H9 (cell line): Measurements from ENCODE around the gene LLCFC1. TPM values are rescaled to one million over a fixed set of nuclear protein-coding genes. Genes with fewer than 3 reads are reported as not detected.

Source experiments
- DNase-seq: peaks from one replicate; pipeline ENCODE4 v3.0.0-alpha.2; 2017
- H2AFZ ChIP-seq: one replicate; pipeline ENCODE4 v1.6.1; 2013; ENCODE audit warnings: mild to moderate bottlenecking, low read length, control low read depth, moderate library complexity
- H2AK5ac ChIP-seq: 2 replicates; pipeline ENCODE4 v1.6.1; 2013; ENCODE audit warnings: low read length, control low read depth, mixed read lengths; ENCODE audit not compliant: insufficient read length
- H2BK120ac ChIP-seq: one replicate; pipeline ENCODE4 v1.6.1; 2013; ENCODE audit warnings: low read depth, mild to moderate bottlenecking, low read length, control low read depth, inconsistent platforms; ENCODE audit not compliant: poor library complexity, severe bottlenecking
- H2BK12ac ChIP-seq: 2 replicates; pipeline ENCODE4 v1.6.1; 2013; ENCODE audit warnings: low read length, control low read depth, mixed read lengths, low read depth; ENCODE audit not compliant: insufficient read length
- H2BK15ac ChIP-seq: 2 replicates; pipeline ENCODE4 v1.6.1; 2013; ENCODE audit warnings: low read depth, low read length, control low read depth
- H2BK20ac ChIP-seq: one replicate; pipeline ENCODE4 v1.6.1; 2013; ENCODE audit warnings: low read depth, mild to moderate bottlenecking, low read length, control low read depth, inconsistent platforms; ENCODE audit not compliant: poor library complexity, severe bottlenecking
- H2BK5ac ChIP-seq: 2 replicates; pipeline ENCODE4 v1.6.1; 2013; ENCODE audit warnings: low read length, control low read depth, mixed read lengths; ENCODE audit not compliant: insufficient read length
- H3K14ac ChIP-seq: 2 replicates; pipeline ENCODE4 v1.6.1; 2013; ENCODE audit warnings: low read length, control low read depth; ENCODE audit not compliant: insufficient read depth
- H3K18ac ChIP-seq: 2 replicates; pipeline ENCODE4 v1.6.1; 2013; ENCODE audit warnings: low read depth, mild to moderate bottlenecking, mixed read lengths, low read length, control low read depth; ENCODE audit not compliant: insufficient read length
- H3K23ac ChIP-seq: 2 replicates; pipeline ENCODE4 v1.6.1; 2013; ENCODE audit warnings: low read length, control low read depth, mixed read lengths, low read depth; ENCODE audit not compliant: insufficient read length
- H3K23me2 ChIP-seq: 2 replicates; pipeline ENCODE4 v1.6.1; 2013; ENCODE audit warnings: low read depth, mild to moderate bottlenecking, mixed read lengths, low read length, control low read depth; ENCODE audit not compliant: insufficient read length, poor library complexity, severe bottlenecking
- H3K27ac ChIP-seq: 2 replicates; pipeline ENCODE4 v1.5.1; 2013; ENCODE audit warnings: low read length, control low read depth, mixed read lengths, low read depth; ENCODE audit not compliant: insufficient read length
- H3K27me3 ChIP-seq: 2 replicates; pipeline ENCODE4 v1.6.1; 2013; ENCODE audit warnings: low read length, control low read depth, inconsistent platforms; ENCODE audit not compliant: insufficient read depth
- H3K4ac ChIP-seq: 2 replicates; pipeline ENCODE4 v1.6.1; 2013; ENCODE audit warnings: low read depth, mild to moderate bottlenecking, control low read depth, inconsistent platforms, low read length, moderate library complexity
- H3K4me1 ChIP-seq: 2 replicates; pipeline ENCODE4 v1.6.1; 2013; ENCODE audit warnings: low read length, control low read depth, inconsistent platforms; ENCODE audit not compliant: insufficient read depth
- H3K4me2 ChIP-seq: 2 replicates; pipeline ENCODE4 v1.6.1; 2013; ENCODE audit warnings: low read length, control low read depth, mixed read lengths; ENCODE audit not compliant: insufficient read length, insufficient read depth
- H3K56ac ChIP-seq: 2 replicates; pipeline ENCODE4 v1.6.1; 2013; ENCODE audit warnings: low read depth, mild to moderate bottlenecking, mixed read lengths, low read length, control low read depth; ENCODE audit not compliant: insufficient read length
- H3K79me1 ChIP-seq: 2 replicates; pipeline ENCODE4 v1.6.1; 2013; ENCODE audit warnings: low read depth, mild to moderate bottlenecking, moderate library complexity, low read length, control low read depth, inconsistent platforms; ENCODE audit not compliant: insufficient read depth, poor library complexity, severe bottlenecking
- H3K79me2 ChIP-seq: 2 replicates; pipeline ENCODE4 v1.6.1; 2013; ENCODE audit warnings: low read length, control low read depth, inconsistent platforms; ENCODE audit not compliant: insufficient read depth
- H3K9ac ChIP-seq: 2 replicates; pipeline ENCODE4 v1.6.1; 2013; ENCODE audit warnings: low read length, control low read depth, mixed read lengths; ENCODE audit not compliant: insufficient read length; ENCODE audit errors: extremely low read depth
- H3K9me3 ChIP-seq: one replicate; pipeline ENCODE4 v1.6.1; 2013; ENCODE audit warnings: low read depth, low read length, inconsistent platforms; ENCODE audit not compliant: control insufficient read depth
- H3T11ph ChIP-seq: one replicate; pipeline ENCODE4 v1.6.1; 2013; ENCODE audit warnings: mild to moderate bottlenecking, low read length, control low read depth, inconsistent platforms
- H4K20me1 ChIP-seq: one replicate; pipeline ENCODE4 v1.6.1; 2013; ENCODE audit not compliant: control insufficient read depth, insufficient read length, insufficient read depth
- H4K5ac ChIP-seq: 2 replicates; pipeline ENCODE4 v1.6.1; 2013; ENCODE audit warnings: low read depth, mild to moderate bottlenecking, mixed read lengths, low read length, control low read depth; ENCODE audit not compliant: insufficient read length
- H4K8ac ChIP-seq: replicated peaks from 2 replicates; pipeline ENCODE4 v1.6.1; 2013; ENCODE audit warnings: low read length, control low read depth, mixed read lengths, low read depth; ENCODE audit not compliant: insufficient read length
- H4K91ac ChIP-seq: 2 replicates; pipeline ENCODE4 v1.6.1; 2013; ENCODE audit warnings: low read depth, mild to moderate bottlenecking, moderate library complexity, mixed read lengths, low read length, control low read depth; ENCODE audit not compliant: insufficient read length
- H3K27ac Mint-ChIP-seq, 3 experiments: 2 replicates in 2 of 3; 3 replicates in 1 of 3; pipeline ENCODE4 v1.8.0; 2020 to 2021; ENCODE audit warnings: mixed read lengths in 3 of 3, mild to moderate bottlenecking in 1 of 3, moderate library complexity in 1 of 3
- H3K27me3 Mint-ChIP-seq: 2 replicates; pipeline ENCODE4 v1.8.0; 2021; ENCODE audit warnings: low read depth, mild to moderate bottlenecking, moderate library complexity, mixed read lengths
- H3K36me3 Mint-ChIP-seq, 3 experiments: 2 replicates in 2 of 3; 3 replicates in 1 of 3; pipeline ENCODE4 v1.8.0; 2020 to 2021; ENCODE audit warnings: low read depth in 3 of 3, mixed read lengths in 3 of 3; ENCODE audit not compliant: insufficient read depth in 1 of 3
- H3K4me1 Mint-ChIP-seq, 2 experiments: 2 replicates each; pipeline ENCODE4 v1.8.0; 2020; ENCODE audit warnings: mixed read lengths in 2 of 2
- H3K4me3 Mint-ChIP-seq, 2 experiments: 2 replicates in 1 of 2; 3 replicates in 1 of 2; pipeline ENCODE4 v1.8.0; 2020 to 2021; ENCODE audit warnings: mild to moderate bottlenecking in 2 of 2, mixed read lengths in 2 of 2, moderate library complexity in 1 of 2
- H3K9me3 Mint-ChIP-seq, 2 experiments: 2 replicates in 1 of 2; 3 replicates in 1 of 2; pipeline ENCODE4 v1.8.0; 2020; ENCODE audit warnings: mild to moderate bottlenecking in 2 of 2, mixed read lengths in 2 of 2, moderate library complexity in 1 of 2
- CTCF ChIP-seq: fragments of 200-600 bp; sonication (generic); conservative IDR thresholded peaks from 3 replicates; pipeline ENCODE4 v1.8.0; 2021; ENCODE audit warnings: antibody characterized with exemption, mild to moderate bottlenecking
- WGBS: extraction: QIAGEN DNeasy Blood & Tissue Kit; methylation state at CpG from one replicate; pipeline ENCODE4 v1.1.7; 2013; ENCODE audit warnings: missing lambda C conversion rate, low lambda C conversion rate, mixed read lengths; ENCODE audit not compliant: insufficient read length; ENCODE audit errors: extremely low coverage; 5-methylcytosine and 5-hydroxymethylcytosine counted together
- total RNA-seq: library from RNA; stranded (reverse); gene quantifications from 2 replicates; pipeline ENCODE4 v1.2.1, GENCODE V29; 2021

The LLCFC1 gene
- total RNA-seq, 1 experiment from 2014 or later = not detected

- H2BK15ac ChIP-seq = no peak overlapping the region
- no peak overlapping the region for H4K5ac ChIP-seq
- no peak overlapping the region for H3K56ac ChIP-seq
- no peak overlapping the region for H2BK20ac ChIP-seq
- no peak overlapping the region for H3T11ph ChIP-seq
- H3K18ac ChIP-seq = no peak overlapping the region
- WGBS = no CpG with 5 or more reads among the region's 4 CpGs
- H3K4me2 ChIP-seq = no peak overlapping the region
- H3K9ac ChIP-seq = no peak overlapping the region
- H3K4me1 ChIP-seq = no peaks in the 10 kb centered on the region
- Mint-ChIP-seq H3K4me3 (no peak overlapping the region), H3K27me3 (no peaks in the 10 kb centered on the region; the same call in none of the 2 replicates), H3K27ac (no peak overlapping the region), H3K4me1 (peaks cover under 1 to 6% of the 10 kb centered on the region in 2 experiments), H3K9me3 (0 out of 5 replicates have a peak, but pooled peaks cover 0 to 2% of the 10 kb centered on the region in 2 experiments), H3K36me3 (no peaks in the 10 kb centered on the region)
- no peak overlapping the region for H3K4ac ChIP-seq
- H2BK5ac ChIP-seq = no peak overlapping the region
- no peak for TF ChIP-seq CTCF
- no peak overlapping the region for H4K8ac ChIP-seq
- no peak overlapping the region for H3K23ac ChIP-seq
- H3K23me2 ChIP-seq = no peaks in the 10 kb centered on the region
- no peak overlapping the region for H2BK12ac ChIP-seq
- no peak overlapping the region for H3K27ac ChIP-seq
- H3K14ac ChIP-seq = no peak overlapping the region
- H2AFZ ChIP-seq = no peak overlapping the region
- no peaks in the 10 kb centered on the region for H3K9me3 ChIP-seq
- no peaks in the 10 kb centered on the region for H3K27me3 ChIP-seq
- H3K79me2 ChIP-seq = no peaks in the 10 kb centered on the region
- no peak overlapping the region for H2BK120ac ChIP-seq
- DNase-seq = no peak
- H3K79me1 ChIP-seq = no peaks in the 10 kb centered on the region
- H4K20me1 ChIP-seq = no peaks in the 10 kb centered on the region
- no peak overlapping the region for H4K91ac ChIP-seq
- no peak overlapping the region for H2AK5ac ChIP-seq
These were observed 28.9 kb downstream of the LLCFC1 start for GRCh38 chr7:142968229-142968628.
